Type B pancreatic cell (in vitro differentiated cells): Measurements from ENCODE around the gene RYR2. TPM values are rescaled to one million over a fixed set of nuclear protein-coding genes. Genes with fewer than 3 reads are reported as not detected.

Experiments used
- DNase-seq: peaks from one replicate; pipeline ENCODE4 v3.0.0; 2021; ENCODE audit warnings: mixed read lengths; ENCODE audit not compliant: unreplicated experiment; ENCODE audit errors: extremely low spot score
- H3K27ac Mint-ChIP-seq: 2 replicates; pipeline ENCODE4 v1.8.0; 2021; ENCODE audit warnings: mild to moderate bottlenecking, mixed read lengths
- H3K27me3 Mint-ChIP-seq: 2 replicates; pipeline ENCODE4 v1.8.0; 2021; ENCODE audit warnings: mixed read lengths
- H3K36me3 Mint-ChIP-seq: 2 replicates; pipeline ENCODE4 v1.8.0; 2021; ENCODE audit warnings: mixed read lengths
- H3K4me1 Mint-ChIP-seq: one replicate; pipeline ENCODE4 v1.8.0; 2021; ENCODE audit warnings: mixed read lengths; ENCODE audit not compliant: unreplicated experiment
- H3K4me3 Mint-ChIP-seq: 2 replicates; pipeline ENCODE4 v1.8.0; 2021; ENCODE audit warnings: mild to moderate bottlenecking, mixed read lengths
- H3K9me3 Mint-ChIP-seq: 2 replicates; pipeline ENCODE4 v1.8.0; 2021; ENCODE audit warnings: mixed read lengths
- total RNA-seq: library from RNA; stranded (reverse); gene quantifications from 2 replicates; pipeline ENCODE4 v1.2.1, GENCODE V29; 2021; ENCODE audit warnings: low replicate concordance
- TF ChIP-seq, protein P1 (sequence below): fragments of 200-600 bp; sonication (generic); conservative IDR thresholded peaks from 2 replicates; pipeline ENCODE4 v1.5.0; 2021; ENCODE audit warnings: antibody characterized with exemption, mild to moderate bottlenecking

Gene RYR2
- total RNA-seq, 1 donor from 2014 or later: 0.58 TPM

DNA sequence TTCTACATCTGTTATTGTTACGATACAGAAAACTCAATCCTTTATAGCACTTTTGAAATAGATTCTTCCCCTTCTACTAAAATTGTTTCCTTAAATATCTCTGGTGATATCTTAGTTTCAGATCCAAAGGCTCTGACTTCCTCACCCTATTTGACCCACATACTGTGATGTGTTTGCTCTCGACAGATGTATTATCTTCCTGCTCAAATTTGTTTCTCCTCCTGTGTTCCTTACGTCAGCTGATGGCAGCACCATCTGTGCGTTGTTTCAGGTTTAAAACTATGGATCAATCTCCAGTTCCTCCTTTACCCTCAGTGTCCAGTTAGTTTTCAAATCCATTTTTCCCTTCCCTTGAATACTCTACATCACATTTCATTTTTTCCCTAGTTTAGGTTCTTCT lies 274.4 kb downstream of the RYR2 start:
- DNase-seq: no peak
- Mint-ChIP-seq H3K4me1 (no peaks in the 10 kb centered on the region), H3K36me3 (no peaks in the 10 kb centered on the region), H3K27ac (no peak overlapping the region), H3K9me3 (no peaks in the 10 kb centered on the region), H3K4me3 (no peak overlapping the region), H3K27me3 (no peaks in the 10 kb centered on the region)
- TF ChIP-seq, protein P1, sequence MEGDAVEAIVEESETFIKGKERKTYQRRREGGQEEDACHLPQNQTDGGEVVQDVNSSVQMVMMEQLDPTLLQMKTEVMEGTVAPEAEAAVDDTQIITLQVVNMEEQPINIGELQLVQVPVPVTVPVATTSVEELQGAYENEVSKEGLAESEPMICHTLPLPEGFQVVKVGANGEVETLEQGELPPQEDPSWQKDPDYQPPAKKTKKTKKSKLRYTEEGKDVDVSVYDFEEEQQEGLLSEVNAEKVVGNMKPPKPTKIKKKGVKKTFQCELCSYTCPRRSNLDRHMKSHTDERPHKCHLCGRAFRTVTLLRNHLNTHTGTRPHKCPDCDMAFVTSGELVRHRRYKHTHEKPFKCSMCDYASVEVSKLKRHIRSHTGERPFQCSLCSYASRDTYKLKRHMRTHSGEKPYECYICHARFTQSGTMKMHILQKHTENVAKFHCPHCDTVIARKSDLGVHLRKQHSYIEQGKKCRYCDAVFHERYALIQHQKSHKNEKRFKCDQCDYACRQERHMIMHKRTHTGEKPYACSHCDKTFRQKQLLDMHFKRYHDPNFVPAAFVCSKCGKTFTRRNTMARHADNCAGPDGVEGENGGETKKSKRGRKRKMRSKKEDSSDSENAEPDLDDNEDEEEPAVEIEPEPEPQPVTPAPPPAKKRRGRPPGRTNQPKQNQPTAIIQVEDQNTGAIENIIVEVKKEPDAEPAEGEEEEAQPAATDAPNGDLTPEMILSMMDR: no peak

DNA sequence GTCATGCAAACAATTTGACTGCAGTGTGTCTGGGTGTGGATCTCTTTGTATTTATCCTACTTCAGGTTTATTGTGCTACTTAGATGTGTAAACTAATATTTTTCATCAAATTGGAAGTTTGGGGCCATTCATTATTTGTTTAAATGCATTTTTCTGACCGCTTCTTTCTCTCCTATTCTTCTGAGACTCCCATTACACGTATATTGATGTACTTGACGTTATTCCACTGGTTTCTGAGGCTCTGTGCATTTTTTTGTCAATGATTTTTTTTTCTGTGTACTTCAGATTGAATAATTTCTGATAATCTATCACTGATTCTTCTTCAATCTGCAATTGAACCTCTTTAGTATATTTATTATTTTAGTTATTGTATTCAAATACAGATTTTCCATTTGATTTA lies 276.8 kb downstream of the RYR2 start:
- no peak for DNase-seq
- no peak overlapping the region for H3K27ac Mint-ChIP-seq
- H3K27me3 Mint-ChIP-seq: no peaks in the 10 kb centered on the region
- no peak overlapping the region for H3K4me3 Mint-ChIP-seq
- TF ChIP-seq, protein P1: no peak
- H3K4me1 Mint-ChIP-seq: no peaks in the 10 kb centered on the region
- no peaks in the 10 kb centered on the region for H3K36me3 Mint-ChIP-seq
- no peaks in the 10 kb centered on the region for H3K9me3 Mint-ChIP-seq

DNA sequence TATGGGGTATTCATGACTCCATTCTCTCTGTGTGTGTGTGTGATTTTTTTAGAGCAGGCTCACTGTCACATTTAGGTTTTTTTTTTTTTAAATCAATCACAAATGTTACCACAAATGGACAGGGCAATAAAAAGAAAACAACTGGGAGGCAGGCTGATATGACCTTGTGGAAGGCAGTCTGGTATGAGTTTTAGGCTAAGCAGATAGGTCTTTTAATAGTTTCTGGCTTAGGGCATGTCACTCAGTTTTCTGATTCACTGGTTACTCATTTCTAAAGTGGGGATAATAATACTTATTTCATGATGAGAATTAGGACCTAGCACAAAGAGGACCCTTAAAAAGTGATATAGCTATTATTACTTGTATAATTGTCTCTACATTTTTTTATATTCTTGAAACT lies 278.9 kb downstream of the RYR2 start:
- no peaks in the 10 kb centered on the region for H3K36me3 Mint-ChIP-seq
- TF ChIP-seq, protein P1: no peak
- no peaks in the 10 kb centered on the region for H3K4me1 Mint-ChIP-seq
- no peak overlapping the region for H3K27ac Mint-ChIP-seq
- DNase-seq: no peak
- peaks cover 6% of the 10 kb centered on the region for H3K9me3 Mint-ChIP-seq
- no peak overlapping the region for H3K4me3 Mint-ChIP-seq
- no peaks in the 10 kb centered on the region for H3K27me3 Mint-ChIP-seq

DNA sequence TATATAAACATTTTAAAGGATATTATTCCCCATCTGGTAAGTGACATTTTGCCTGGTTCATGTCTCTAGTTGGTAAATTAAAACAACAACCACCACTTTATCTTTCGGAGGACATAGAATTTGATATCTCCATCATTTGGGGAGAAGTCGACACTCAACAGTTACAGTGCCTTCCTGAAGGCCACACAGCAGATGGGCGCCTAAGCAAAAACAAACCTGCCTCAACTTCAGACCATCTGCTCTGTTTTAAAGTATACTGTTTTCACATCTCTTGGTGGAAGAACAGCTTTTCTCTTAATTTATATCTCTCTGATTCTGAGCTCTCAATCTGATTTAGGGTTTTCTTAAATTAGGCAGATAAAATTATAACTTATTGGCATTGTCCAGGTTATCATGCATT lies 282.2 kb downstream of the RYR2 start:
- Mint-ChIP-seq H3K4me1 (no peaks in the 10 kb centered on the region), H3K4me3 (no peak overlapping the region), H3K36me3 (no peaks in the 10 kb centered on the region), H3K27me3 (no peaks in the 10 kb centered on the region), H3K9me3 (peaks cover 6% of the 10 kb centered on the region), H3K27ac (no peak overlapping the region)
- TF ChIP-seq, protein P1: no peak
- no peak for DNase-seq

DNA sequence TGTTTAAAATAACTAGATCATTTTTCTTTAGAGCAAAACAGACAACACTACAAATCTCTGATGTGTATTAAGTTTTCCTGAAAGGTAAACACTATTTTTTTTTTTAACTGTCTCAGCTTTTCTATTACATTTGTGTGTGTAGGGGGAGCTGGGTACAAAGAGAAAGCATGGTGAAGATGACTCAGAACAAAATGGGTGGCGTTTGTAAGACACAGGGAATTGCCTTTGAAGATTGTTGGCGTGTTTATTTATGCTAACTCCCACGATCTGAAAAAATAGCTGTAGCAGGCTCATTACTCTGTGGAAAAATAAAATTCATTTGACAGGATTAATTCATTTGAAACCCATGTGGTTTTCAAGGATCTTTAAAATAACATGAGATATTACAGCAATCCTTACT lies 285.1 kb downstream of the RYR2 start:
- H3K36me3 Mint-ChIP-seq: no peaks in the 10 kb centered on the region
- DNase-seq: no peak
- H3K4me1 Mint-ChIP-seq: no peaks in the 10 kb centered on the region
- H3K27ac Mint-ChIP-seq: no peak overlapping the region
- H3K9me3 Mint-ChIP-seq: peaks cover 6% of the 10 kb centered on the region
- H3K27me3 Mint-ChIP-seq: no peaks in the 10 kb centered on the region
- TF ChIP-seq, protein P1: no peak
- no peak overlapping the region for H3K4me3 Mint-ChIP-seq

DNA sequence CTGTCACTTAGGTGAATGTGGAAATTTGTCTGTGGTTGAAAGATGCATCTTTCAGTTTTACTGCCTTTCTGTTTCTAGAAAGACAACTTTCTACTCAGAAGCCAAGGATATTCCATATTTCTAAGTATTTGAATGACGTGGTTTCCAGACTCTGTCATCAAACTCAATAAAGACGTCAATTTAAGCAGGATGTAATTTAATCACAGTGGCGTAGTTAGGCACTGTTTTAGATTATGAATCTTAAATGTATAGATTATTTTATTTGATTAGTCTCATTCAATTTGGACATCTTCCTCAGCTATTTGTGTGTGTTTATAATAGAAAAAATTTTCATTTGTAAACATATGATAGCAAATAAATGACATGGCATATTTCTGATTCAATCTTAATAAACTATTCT lies 298.9 kb downstream of the RYR2 start:
- TF ChIP-seq, protein P1: no peak
- no peaks in the 10 kb centered on the region for H3K36me3 Mint-ChIP-seq
- DNase-seq: no peak
- H3K27me3 Mint-ChIP-seq: peaks cover 3% of the 10 kb centered on the region
- H3K27ac Mint-ChIP-seq: no peak overlapping the region
- H3K9me3 Mint-ChIP-seq: peaks cover 4% of the 10 kb centered on the region
- H3K4me1 Mint-ChIP-seq: no peaks in the 10 kb centered on the region
- no peak overlapping the region for H3K4me3 Mint-ChIP-seq
